Neuronal stem cell (in vitro differentiated cells): Measurements from ENCODE around the gene MBP.
A peak's percentile ranks its signal among the peaks of the same experiment; 100 is the strongest.

ENCODE experiments used
- DNase-seq: peaks from one replicate; pipeline ENCODE4 v3.0.0-alpha.2; 2013; ENCODE audit warnings: low spot score
- H2AFZ ChIP-seq: one replicate; pipeline ENCODE4 v1.6.1; 2013; ENCODE audit warnings: mild to moderate bottlenecking, low read length, inconsistent platforms
- H2AK5ac ChIP-seq: 2 replicates; pipeline ENCODE4 v1.6.1; 2013; ENCODE audit warnings: low read depth, mild to moderate bottlenecking, inconsistent platforms, low read length, moderate library complexity, mixed read lengths
- H2BK120ac ChIP-seq: 2 replicates; pipeline ENCODE4 v1.6.1; 2013; ENCODE audit warnings: low read depth, mild to moderate bottlenecking, inconsistent platforms, low read length, moderate library complexity, mixed read lengths
- H2BK12ac ChIP-seq: one replicate; pipeline ENCODE4 v1.6.1; 2013; ENCODE audit warnings: low read length, inconsistent platforms
- H2BK15ac ChIP-seq: 2 replicates; pipeline ENCODE4 v1.6.1; 2013; ENCODE audit warnings: mild to moderate bottlenecking, low read length, inconsistent platforms, mixed read lengths
- H2BK5ac ChIP-seq: one replicate; pipeline ENCODE4 v1.6.1; 2013; ENCODE audit warnings: inconsistent platforms, mild to moderate bottlenecking, low read length, moderate library complexity
- H3K14ac ChIP-seq: one replicate; pipeline ENCODE4 v1.6.1; 2013; ENCODE audit warnings: low read length, inconsistent platforms
- H3K18ac ChIP-seq: 2 replicates; pipeline ENCODE4 v1.6.1; 2013; ENCODE audit warnings: low read length, inconsistent platforms
- H3K23ac ChIP-seq: 2 replicates; pipeline ENCODE4 v1.6.1; 2013; ENCODE audit warnings: low read depth, mild to moderate bottlenecking, mixed read lengths, low read length, inconsistent platforms; ENCODE audit not compliant: poor library complexity
- H3K27ac ChIP-seq: replicated peaks from 3 replicates; pipeline ENCODE4 v1.5.1; 2013; ENCODE audit warnings: low read length, inconsistent platforms
- H3K27me3 ChIP-seq, 3 experiments: 2 replicates each; pipeline ENCODE4 v1.6.1; 2013; ENCODE audit warnings: low read length in 3 of 3, mild to moderate bottlenecking in 2 of 3, inconsistent platforms in 1 of 3, low read depth in 1 of 3, mixed read lengths in 1 of 3, moderate library complexity in 1 of 3; ENCODE audit not compliant: control insufficient read depth in 3 of 3, insufficient read depth in 3 of 3
- H3K36me3 ChIP-seq, 2 donors: replicated peaks in 1 of 2; 2 replicates each; pipeline ENCODE4 v1.6.1; 2013; ENCODE audit warnings: low read length in 2 of 2; ENCODE audit not compliant: control insufficient read depth in 2 of 2, insufficient read depth in 2 of 2
- H3K4ac ChIP-seq: 2 replicates; pipeline ENCODE4 v1.6.1; 2013; ENCODE audit warnings: inconsistent platforms, mild to moderate bottlenecking, low read length, moderate library complexity
- H3K4me1 ChIP-seq, 2 donors: 1 replicate in 1 of 2; 2 replicates in 1 of 2; pipeline ENCODE4 v1.6.1; 2013; ENCODE audit warnings: low read length in 2 of 2, low read depth in 1 of 2; ENCODE audit not compliant: control insufficient read depth in 2 of 2, insufficient read depth in 1 of 2
- H3K4me2 ChIP-seq: one replicate; pipeline ENCODE4 v1.6.1; 2013; ENCODE audit warnings: mild to moderate bottlenecking, low read length, inconsistent platforms; ENCODE audit not compliant: insufficient read depth, poor library complexity, severe bottlenecking
- H3K4me3 ChIP-seq, 2 donors: 2 replicates each; pipeline ENCODE4 v1.5.1; 2013; ENCODE audit warnings: low read length in 2 of 2, mild to moderate bottlenecking in 2 of 2, inconsistent platforms in 1 of 2, moderate library complexity in 1 of 2
- H3K79me1 ChIP-seq: one replicate; pipeline ENCODE4 v1.6.1; 2013; ENCODE audit warnings: low read depth, mild to moderate bottlenecking, inconsistent platforms, low read length, moderate library complexity
- H3K9ac ChIP-seq: one replicate; pipeline ENCODE4 v1.6.1; 2013; ENCODE audit warnings: mild to moderate bottlenecking, low read depth, low read length, inconsistent platforms; ENCODE audit not compliant: poor library complexity
- H3K9me3 ChIP-seq, 2 donors: replicated peaks in 1 of 2; 2 replicates each; pipeline versions ENCODE3 to v1.6.1; 2013; ENCODE audit warnings: low read length in 2 of 2, mild to moderate bottlenecking in 2 of 2, inconsistent platforms in 1 of 2, low read depth in 1 of 2, mixed read lengths in 1 of 2, moderate library complexity in 1 of 2; ENCODE audit not compliant: control insufficient read depth in 2 of 2, insufficient read depth in 1 of 2
- H4K8ac ChIP-seq: one replicate; pipeline ENCODE4 v1.6.1; 2013; ENCODE audit warnings: low read depth, mild to moderate bottlenecking, inconsistent platforms, low read length, moderate library complexity
- H4K91ac ChIP-seq: one replicate; pipeline ENCODE4 v1.6.1; 2013; ENCODE audit warnings: low read length, low read depth, mild to moderate bottlenecking, inconsistent platforms; ENCODE audit not compliant: poor library complexity
- WGBS, 2 donors: extraction: QIAGEN DNeasy Blood & Tissue Kit; methylation state at CpG; one replicate each; pipeline ENCODE4 v1.1.7; 2013; ENCODE audit warnings: missing lambda C conversion rate in 2 of 2, mixed read lengths in 1 of 2; ENCODE audit not compliant: insufficient read length in 2 of 2, insufficient replicate concordance in 1 of 2; ENCODE audit errors: extremely low coverage in 2 of 2; 5-methylcytosine and 5-hydroxymethylcytosine counted together

MBP gene

DNA sequence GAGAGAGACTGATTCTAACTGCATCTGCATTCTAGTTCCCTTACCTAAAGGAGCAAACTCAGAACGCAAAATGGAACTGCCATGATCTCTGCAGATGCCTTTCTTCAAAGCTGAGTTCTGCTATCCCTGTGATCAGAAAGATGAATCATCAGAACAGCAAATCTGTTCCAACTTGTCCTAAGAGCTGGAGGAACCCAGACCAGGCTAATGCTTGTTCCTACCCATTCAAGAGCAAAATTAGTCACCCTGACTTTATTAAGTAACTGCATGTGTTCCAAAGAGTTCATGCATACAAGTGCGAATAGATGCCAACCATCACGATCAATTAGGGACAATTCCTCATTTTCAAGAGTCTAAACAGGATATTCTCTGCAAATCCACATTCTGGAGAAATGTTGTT lies 46.5 kb downstream of the MBP start:
- no peak overlapping the region for H2BK5ac ChIP-seq
- no peak overlapping the region for H3K4me3 ChIP-seq
- H3K4me2 ChIP-seq, result no peak overlapping the region
- H3K79me1 ChIP-seq, result no peaks in the 10 kb centered on the region
- no peak overlapping the region for H3K18ac ChIP-seq
- no peak overlapping the region for H2AK5ac ChIP-seq
- no peak overlapping the region for H3K9ac ChIP-seq
- H3K9me3 ChIP-seq, result peaks cover 0 to 2% of the 10 kb centered on the region in 2 donors
- H2BK15ac ChIP-seq, result no peak overlapping the region
- H2AFZ ChIP-seq, result no peak overlapping the region
- H3K27ac ChIP-seq, result no peak overlapping the region
- peaks cover 0 to 19% (median 8%) of the 10 kb centered on the region in 3 experiments for H3K27me3 ChIP-seq
- no peak overlapping the region for H4K91ac ChIP-seq
- H2BK120ac ChIP-seq, result no peak overlapping the region
- no peaks in the 10 kb centered on the region for H3K36me3 ChIP-seq
- H3K14ac ChIP-seq, result no peak overlapping the region
- peaks cover 2 to 11% of the 10 kb centered on the region in 2 donors for H3K4me1 ChIP-seq
- H4K8ac ChIP-seq, result no peak overlapping the region
- H2BK12ac ChIP-seq, result no peak overlapping the region
- no peak for DNase-seq
- no peak overlapping the region for H3K4ac ChIP-seq
- no CpG with 5 or more reads among the region's 3 CpGs for WGBS, 2 donors
- H3K23ac ChIP-seq, result no peak overlapping the region

DNA sequence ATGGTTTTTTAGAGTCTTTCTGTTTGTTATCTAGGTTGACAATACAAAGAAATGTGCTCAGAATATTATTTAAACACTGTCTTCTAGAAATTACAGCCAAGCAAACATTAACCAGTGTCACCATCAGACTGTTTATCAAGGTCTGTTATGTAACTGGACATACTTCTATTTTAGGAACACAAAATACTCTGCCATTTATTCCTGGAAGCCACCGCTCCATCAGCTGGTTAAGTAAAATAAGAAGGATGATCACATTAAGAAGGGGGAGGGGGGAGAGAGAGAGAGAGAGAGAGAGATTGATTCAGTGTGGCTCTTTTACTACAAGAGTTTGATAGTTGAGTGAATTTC lies 47.9 kb downstream of the MBP start:
- Histone ChIP-seq H3K4me2 (no peak overlapping the region), H2BK15ac (no peak overlapping the region), H3K14ac (no peak overlapping the region), H3K23ac (no peak overlapping the region), H3K36me3 (no peaks in the 10 kb centered on the region), H3K9me3 (peaks cover 0 to 2% of the 10 kb centered on the region in 2 donors), H3K9ac (no peak overlapping the region), H2BK5ac (no peak overlapping the region), H3K18ac (no peak overlapping the region), H3K4me1 (peaks cover 2 to 11% of the 10 kb centered on the region in 2 donors), H3K4ac (no peak overlapping the region), H2AFZ (peak overlapping the region; percentile 80), H3K4me3 (no peak overlapping the region), H2BK12ac (no peak overlapping the region), H3K79me1 (no peaks in the 10 kb centered on the region), H4K8ac (no peak overlapping the region), H3K27ac (no peak overlapping the region), H3K27me3 (peaks cover 0 to 17% (median 8%) of the 10 kb centered on the region in 3 experiments), H2BK120ac (no peak overlapping the region), H2AK5ac (no peak overlapping the region), H4K91ac (no peak overlapping the region)
- WGBS, 2 donors, result no CpG with 5 or more reads among the region's 1 CpG
- DNase-seq, result no peak

DNA sequence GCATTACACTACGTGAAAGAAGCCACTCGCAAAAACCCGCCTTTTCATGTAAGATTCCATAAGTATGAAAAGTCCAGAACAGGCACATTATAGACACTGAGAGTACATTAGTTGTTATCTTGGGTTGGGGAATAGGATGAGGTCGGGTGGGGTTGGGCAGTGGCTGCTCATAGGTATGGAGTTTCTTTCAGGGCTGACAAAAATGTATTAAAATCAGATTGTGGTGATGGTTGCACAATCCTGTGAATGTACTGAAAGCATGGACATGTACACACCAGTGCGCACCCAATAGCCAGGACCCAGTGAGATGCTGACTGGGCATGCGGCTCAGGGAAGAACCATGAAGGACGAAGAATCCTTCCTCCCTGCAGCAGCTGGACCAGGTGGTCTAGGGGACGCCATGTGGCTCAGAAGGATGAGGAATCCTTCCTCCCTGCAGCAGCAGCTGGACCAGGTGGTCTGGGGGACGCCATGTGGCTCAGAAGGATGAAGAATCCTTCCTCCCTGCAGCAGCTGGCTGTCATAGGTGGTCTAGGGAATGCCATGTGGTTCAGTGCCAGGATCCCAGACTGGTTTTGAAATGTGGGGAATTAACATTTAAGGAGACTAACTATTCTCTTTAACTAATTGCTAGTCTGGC lies 50.1 kb downstream of the MBP start:
- Histone ChIP-seq H4K8ac (no peak overlapping the region), H3K79me1 (no peaks in the 10 kb centered on the region)
- DNase-seq, result no peak

DNA sequence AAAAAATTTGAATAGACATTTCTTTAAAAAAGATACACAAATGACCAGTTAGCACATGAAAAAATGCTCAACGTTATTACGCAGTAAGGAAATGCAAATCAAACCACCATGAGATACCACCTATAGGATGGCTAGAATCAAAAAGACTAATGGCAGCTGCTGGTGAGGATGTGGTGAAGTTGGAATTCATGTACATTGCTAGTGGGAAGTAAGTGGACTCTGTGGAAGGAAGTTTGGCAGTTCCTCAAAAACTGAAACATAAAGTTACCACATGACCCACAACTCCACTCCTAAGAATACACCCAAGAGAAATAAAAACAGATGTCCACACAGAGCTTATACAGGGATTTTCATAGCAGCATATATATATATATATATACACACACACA lies 51.2 kb downstream of the MBP start:
- no peak overlapping the region for H3K23ac ChIP-seq
- no peak overlapping the region for H2BK5ac ChIP-seq
- no peaks in the 10 kb centered on the region for H3K79me1 ChIP-seq
- H3K18ac ChIP-seq, result no peak overlapping the region
- peaks cover 0 to 2% of the 10 kb centered on the region in 2 donors for H3K9me3 ChIP-seq
- no peak overlapping the region for H4K91ac ChIP-seq
- no peak overlapping the region for H2AK5ac ChIP-seq
- DNase-seq, result no peak
- H2BK15ac ChIP-seq, result no peak overlapping the region
- no peak overlapping the region for H4K8ac ChIP-seq
- H2AFZ ChIP-seq, result no peak overlapping the region
- no peak overlapping the region for H3K14ac ChIP-seq
- H3K9ac ChIP-seq, result no peak overlapping the region
- no peak overlapping the region for H3K4me3 ChIP-seq
- peaks cover 0 to 10% (median 6%) of the 10 kb centered on the region in 3 experiments for H3K27me3 ChIP-seq
- H3K4me1 ChIP-seq, result peaks cover 0 to 11% of the 10 kb centered on the region in 2 donors
- H3K27ac ChIP-seq, result no peak overlapping the region
- H2BK120ac ChIP-seq, result no peak overlapping the region
- no peak overlapping the region for H3K4ac ChIP-seq
- H2BK12ac ChIP-seq, result no peak overlapping the region
- no peak overlapping the region for H3K4me2 ChIP-seq
- no CpG with 5 or more reads among the region's 2 CpGs for WGBS, 2 donors
- no peaks in the 10 kb centered on the region for H3K36me3 ChIP-seq

More for the DNA sequence above, 50.1 kb downstream of the MBP start:
- Histone ChIP-seq H2BK15ac (no peak overlapping the region), H3K4me2 (no peak overlapping the region), H3K4me1 (peaks cover 2 to 11% of the 10 kb centered on the region in 2 donors), H3K27me3 (peaks cover 0 to 14% (median 8%) of the 10 kb centered on the region in 3 experiments), H3K9ac (no peak overlapping the region), H3K4ac (no peak overlapping the region), H4K91ac (no peak overlapping the region), H3K27ac (no peak overlapping the region), H2AK5ac (peak overlapping the region; percentile 90), H2BK120ac (peak overlapping the region; percentile 57), H3K9me3 (peaks cover 0 to 2% of the 10 kb centered on the region in 2 donors), H3K14ac (no peak overlapping the region), H3K23ac (no peak overlapping the region), H2BK5ac (no peak overlapping the region), H3K36me3 (no peaks in the 10 kb centered on the region), H3K18ac (peak overlapping the region; percentile 65), H3K4me3 (peak overlapping the region in 1 of 2 donors; percentile 38), H2BK12ac (peak overlapping the region; percentile 88), H2AFZ (no peak overlapping the region)
- WGBS, 2 donors, result no CpG with 5 or more reads among the region's 9 CpGs
